Measurements from ENCODE around the gene SIRT2. TPM values are rescaled to one million over a fixed set of nuclear protein-coding genes. Genes with fewer than 3 reads are reported as not detected.

Gene SIRT2
- total RNA-seq, result 41.3 and 44.7 TPM in 2 replicates

GRCh38 chr19:38899447-38900201 lies at the start of gene SIRT2, which contains the start of gene NFKBIB:
Gene SIRT2, minus strand, starts transcription at chr19:38899618. Its CDS starts 97 bp downstream, at chr19:38899521.
Gene NFKBIB, plus strand, starts transcription at chr19:38899969. Its CDS starts 64 bp downstream, at chr19:38900033.
- TF ChIP-seq CTCF (IDR thresholded peaks at IDR 0.05; ENCODE audit: insufficient read depth, low read length, severe bottlenecking), result no peak
- peak within 1 kb of the TSS; percentile 74 for H3K4me3 ChIP-seq (ENCODE audit: low read depth, low read length)
- DNase-seq (ENCODE audit: low read depth) (peak; percentile 99), FAIRE-seq (peak; percentile 68)
- H3K36me3 ChIP-seq (ENCODE audit: control insufficient read depth, insufficient read depth, low read length), result no peaks in the 10 kb centered on the region
- no peaks in the 10 kb centered on the region for H3K27me3 ChIP-seq (ENCODE audit: control insufficient read depth, insufficient read depth, low read length)

GRCh38 chr19:38946229-38947010 lies 47.0 kb upstream of the SIRT2 start:
- DNase-seq (ENCODE audit: low read depth), result no peak

GRCh38 chr19:38945562-38946228 lies 46.3 kb upstream of the SIRT2 start:
- FAIRE-seq (no peak), DNase-seq (ENCODE audit: low read depth) (no peak)
- Histone ChIP-seq H3K27me3 (ENCODE audit: control insufficient read depth, insufficient read depth, low read length) (no peaks in the 10 kb centered on the region), H3K36me3 (ENCODE audit: control insufficient read depth, insufficient read depth, low read length) (peaks cover 5% of the 10 kb centered on the region), H3K4me3 (ENCODE audit: low read depth, low read length) (no peak overlapping the region)
- no peak for TF ChIP-seq CTCF (IDR thresholded peaks at IDR 0.05; ENCODE audit: insufficient read depth, low read length, severe bottlenecking)

More at GRCh38 chr19:38946229-38947010, 47.0 kb upstream of the SIRT2 start:
- TF ChIP-seq CTCF (IDR thresholded peaks at IDR 0.05; ENCODE audit: insufficient read depth, low read length, severe bottlenecking), result no peak
- FAIRE-seq, result no peak
- Histone ChIP-seq H3K27me3 (ENCODE audit: control insufficient read depth, insufficient read depth, low read length) (no peaks in the 10 kb centered on the region), H3K4me3 (ENCODE audit: low read depth, low read length) (no peak overlapping the region), H3K36me3 (ENCODE audit: control insufficient read depth, insufficient read depth, low read length) (peaks cover 5% of the 10 kb centered on the region)

- TF ChIP-seq CTCF (IDR thresholded peaks at IDR 0.05; ENCODE audit: insufficient read depth, low read length, severe bottlenecking), result no peak
- Histone ChIP-seq H3K27me3 (ENCODE audit: control insufficient read depth, insufficient read depth, low read length) (no peaks in the 10 kb centered on the region), H3K4me3 (ENCODE audit: low read depth, low read length) (no peak overlapping the region), H3K36me3 (ENCODE audit: control insufficient read depth, insufficient read depth, low read length) (peaks cover 5% of the 10 kb centered on the region)
- FAIRE-seq (no peak), DNase-seq (ENCODE audit: low read depth) (no peak)
Measured at GRCh38 chr19:38944981-38945506, 45.6 kb upstream of the SIRT2 start.

- TF ChIP-seq CTCF (IDR thresholded peaks at IDR 0.05; ENCODE audit: insufficient read depth, low read length, severe bottlenecking), result no peak
- Histone ChIP-seq H3K36me3 (ENCODE audit: control insufficient read depth, insufficient read depth, low read length) (peaks cover 3% of the 10 kb centered on the region), H3K27me3 (ENCODE audit: control insufficient read depth, insufficient read depth, low read length) (no peaks in the 10 kb centered on the region), H3K4me3 (ENCODE audit: low read depth, low read length) (no peak overlapping the region)
- FAIRE-seq (no peak), DNase-seq (ENCODE audit: low read depth) (no peak)
Measured at GRCh38 chr19:38942471-38943181, 43.2 kb upstream of the SIRT2 start.

Data from bronchial epithelial cell (primary cell).